ENCODE data around the gene GUCA2A. TPM values are rescaled to one million over a fixed set of nuclear protein-coding genes. Genes with fewer than 3 reads are reported as not detected.

The GUCA2A gene
- total and polyA plus RNA-seq, 9 of the 15 experiments (the other 6 are each of a cell fraction or from before 2014, with no cell fraction given) = not detected

DNA sequence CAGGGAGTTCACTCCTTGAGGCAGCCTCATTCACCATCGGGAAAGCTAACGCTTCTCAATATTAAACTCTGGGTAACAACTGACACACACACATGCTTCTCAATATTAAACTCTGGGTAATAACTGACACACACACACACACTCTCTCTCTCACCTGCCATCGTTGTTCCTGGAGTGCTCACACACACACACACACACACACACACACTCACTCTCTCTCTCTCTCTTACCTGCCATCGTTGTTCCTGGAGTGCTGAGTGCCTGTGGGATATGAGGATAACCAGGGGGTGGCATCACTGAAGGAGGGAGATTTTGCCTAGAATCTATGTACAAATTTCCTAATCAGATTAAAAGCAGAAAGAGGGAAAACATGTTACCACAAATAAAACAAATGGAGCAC, 17.1 kb upstream of the GUCA2A start:
- no peaks in the 10 kb centered on the region for H3K9me3 ChIP-seq (replicated peaks; ENCODE audit: control insufficient read depth, insufficient read depth, low read depth, low read length)
- BruUV-seq (replicated peaks) = no TSS peak
- POLR2A ChIA-PET = interaction anchor here (1.8 kb wide), 1 partner anchor 12 kb away, joined by 5 read pairs; no protein-coding TSS in a partner anchor
- FAIRE-seq (no peak), DNase-seq (ENCODE audit: extremely low read depth in 1 of 4, low spot score in 3 of 4) (no peak), ATAC-seq (no peak)
- no peak overlapping the region for H2AFZ ChIP-seq (ENCODE audit: low read depth, low read length)
- H3K27me3 ChIP-seq (ENCODE audit: control insufficient read depth in 2 of 2, insufficient read depth in 2 of 2, low read length in 2 of 2) = no peaks in the 10 kb centered on the region
- in situ Hi-C loops (cut with MboI) = no loop called here
- no peak for TF ChIP-seq IRF1 (CRISPR knock-in tag; IDR thresholded peaks at IDR 0.05; ENCODE audit: borderline replicate concordance)
- H4K20me1 ChIP-seq (replicated peaks; ENCODE audit: control insufficient read depth, insufficient read depth, low read length) = no peaks in the 10 kb centered on the region
- no peak overlapping the region for H3K4me3 ChIP-seq
- H3K4me1 ChIP-seq (replicated peaks in 1 of 2; ENCODE audit: control insufficient read depth in 2 of 2, insufficient read depth in 2 of 2, low read length in 2 of 2) = peaks cover 0 to 3% of the 10 kb centered on the region in 2 experiments; a peak in 2 of 5 replicates
- no peak overlapping the region for H3K27ac ChIP-seq (ENCODE audit: extremely low read depth, low read depth, low read length)
- 87% methylated on average over 4 of the region's 4 CpGs for WGBS (ENCODE audit: insufficient coverage, low coverage, missing lambda C conversion rate)
- no peak overlapping the region for H3K4me2 ChIP-seq (ENCODE audit: insufficient read depth, low read length)
- H3K79me2 ChIP-seq (ENCODE audit: control insufficient read depth, insufficient read depth, low read length) = no peaks in the 10 kb centered on the region
- no peaks in the 10 kb centered on the region for H3K9me1 ChIP-seq (ENCODE audit: control insufficient read depth, insufficient read depth, low read length)
- intact Hi-C loops (cut with micrococcal nuclease) = no loop called here
- peaks cover 68% of the 10 kb centered on the region for H3K36me3 ChIP-seq (ENCODE audit: control insufficient read depth, insufficient read depth, low read length)
- CTCF ChIA-PET (ENCODE audit: low intra/inter-chr PET ratio) = no interaction called here
- no peak overlapping the region for H3K9ac ChIP-seq (ENCODE audit: insufficient read depth in 1 of 2, low read depth in 2 of 2, low read length in 2 of 2)

GRCh38 chr1:42179900-42180329, 15.4 kb upstream of the GUCA2A start:
- BruUV-seq (replicated peaks) = no TSS peak
- Histone ChIP-seq H2AFZ (ENCODE audit: low read depth, low read length) (no peak overlapping the region), H3K9me3 (replicated peaks; ENCODE audit: control insufficient read depth, insufficient read depth, low read depth, low read length) (no peaks in the 10 kb centered on the region), H3K27ac (ENCODE audit: extremely low read depth, low read depth, low read length) (no peak overlapping the region), H3K9ac (ENCODE audit: insufficient read depth in 1 of 2, low read depth in 2 of 2, low read length in 2 of 2) (no peak overlapping the region), H4K20me1 (replicated peaks; ENCODE audit: control insufficient read depth, insufficient read depth, low read length) (no peaks in the 10 kb centered on the region), H3K4me1 (replicated peaks in 1 of 2; ENCODE audit: control insufficient read depth in 2 of 2, insufficient read depth in 2 of 2, low read length in 2 of 2) (peaks cover 0 to 3% of the 10 kb centered on the region in 2 experiments; a peak in 3 of 5 replicates), H3K9me1 (ENCODE audit: control insufficient read depth, insufficient read depth, low read length) (no peaks in the 10 kb centered on the region), H3K79me2 (ENCODE audit: control insufficient read depth, insufficient read depth, low read length) (no peaks in the 10 kb centered on the region), H3K4me2 (ENCODE audit: insufficient read depth, low read length) (no peak overlapping the region), H3K4me3 (no peak overlapping the region), H3K36me3 (ENCODE audit: control insufficient read depth, insufficient read depth, low read length) (peaks cover 56% of the 10 kb centered on the region), H3K27me3 (ENCODE audit: control insufficient read depth in 2 of 2, insufficient read depth in 2 of 2, low read length in 2 of 2) (no peaks in the 10 kb centered on the region)
- FAIRE-seq = no peak
- intact Hi-C loops (cut with micrococcal nuclease) = loop anchor here (10.0 kb wide), 1 partner anchor 605 kb away; no protein-coding TSS in a partner anchor
- ATAC-seq = no peak
- ChIA-PET CTCF (ENCODE audit: low intra/inter-chr PET ratio) (no interaction called here), POLR2A (no interaction called here)
- in situ Hi-C loops (cut with MboI) = no loop called here
- TF ChIP-seq PCBP1 (IDR thresholded peaks at IDR 0.05; ENCODE audit: low read depth, low read length, poor library complexity, severe bottlenecking) (no peak), ATF3 (IDR thresholded peaks at IDR 0.05) (peak; percentile 22; the same call in 1 of the 2 replicates), ATF3 (CRISPR knock-in tag; conservative IDR thresholded peaks at IDR 0.05) (no peak)
- WGBS (ENCODE audit: insufficient coverage, low coverage, missing lambda C conversion rate) = 76% methylated on average over 4 of the region's 4 CpGs
- no peak for DNase-seq (ENCODE audit: extremely low read depth in 1 of 4, low spot score in 3 of 4)

Data from K562 (cell line).